CD14-positive monocyte (primary cell): Measurements from ENCODE around the gene UST. TPM values are rescaled to one million over a fixed set of nuclear protein-coding genes. Genes with fewer than 3 reads are reported as not detected.

Experiments used
- DNase-seq, 3 donors: peaks; one replicate each; pipeline ENCODE4 v3.0.0-alpha.2; 2011 to 2022
- H2AFZ ChIP-seq: 2 replicates; pipeline ENCODE4 v1.6.0; 2012; ENCODE audit warnings: mild to moderate bottlenecking, low read depth, low read length, inconsistent platforms; ENCODE audit not compliant: insufficient read depth, poor library complexity, severe bottlenecking
- H3K27ac ChIP-seq, 2 donors: 1 replicate in 1 of 2; 2 replicates in 1 of 2; pipeline ENCODE4 v1.5.1; 2012 to 2013; ENCODE audit warnings: low read length in 2 of 2, control low read depth in 1 of 2, inconsistent platforms in 1 of 2, low read depth in 1 of 2, mild to moderate bottlenecking in 1 of 2
- H3K27me3 ChIP-seq, 2 donors: one replicate each; pipeline versions ENCODE4 v1.6.0 to v1.6.1; 2011 to 2013; ENCODE audit warnings: low read length in 2 of 2; ENCODE audit not compliant: control insufficient read depth in 2 of 2, insufficient read depth in 2 of 2
- H3K36me3 ChIP-seq, 2 donors: replicated peaks in 1 of 2; 1 replicate in 1 of 2; 2 replicates in 1 of 2; pipeline versions ENCODE4 v1.5.1 to v1.6.1; 2012 to 2013; ENCODE audit warnings: low read length in 2 of 2, control low read depth in 1 of 2, inconsistent platforms in 1 of 2, mild to moderate bottlenecking in 1 of 2; ENCODE audit not compliant: insufficient read depth in 2 of 2, control insufficient read depth in 1 of 2
- H3K4me1 ChIP-seq, 2 donors: 1 replicate in 1 of 2; 2 replicates in 1 of 2; pipeline versions ENCODE4 v1.5.1 to v1.6.1; 2012 to 2013; ENCODE audit warnings: low read length in 2 of 2, control low read depth in 1 of 2, inconsistent platforms in 1 of 2, mild to moderate bottlenecking in 1 of 2, moderate library complexity in 1 of 2; ENCODE audit not compliant: insufficient read depth in 2 of 2, control insufficient read depth in 1 of 2
- H3K4me2 ChIP-seq: replicated peaks from 2 replicates; pipeline ENCODE3; 2012; ENCODE audit warnings: low read length, moderate library complexity, mild to moderate bottlenecking; ENCODE audit not compliant: poor library complexity, severe bottlenecking; ENCODE audit errors: extremely low read depth
- H3K4me3 ChIP-seq, 3 experiments: fragments of 200-600 bp in 1 of 3; sonication (generic) in 1 of 3; replicated peaks in 1 of 3; 1 replicate in 2 of 3; 2 replicates in 1 of 3; pipeline ENCODE4 v1.5.1; 2011 to 2013; ENCODE audit warnings: low read length in 3 of 3, mild to moderate bottlenecking in 3 of 3, control low read depth in 2 of 3, low read depth in 2 of 3, inconsistent platforms in 1 of 3, moderate library complexity in 1 of 3
- H3K79me2 ChIP-seq: 2 replicates; pipeline ENCODE4 v1.6.0; 2012; ENCODE audit warnings: mild to moderate bottlenecking, control low read depth, inconsistent platforms, low read length, moderate library complexity; ENCODE audit not compliant: insufficient read depth
- H3K9ac ChIP-seq: 2 replicates; pipeline ENCODE4 v1.6.0; 2017; ENCODE audit warnings: low read length, mild to moderate bottlenecking; ENCODE audit not compliant: insufficient read depth, poor library complexity, severe bottlenecking
- H3K9me3 ChIP-seq, 2 donors: replicated peaks in 1 of 2; 1 replicate in 1 of 2; 2 replicates in 1 of 2; pipeline versions ENCODE4 v1.5.1 to v1.6.1; 2012 to 2013; ENCODE audit warnings: low read length in 2 of 2, control low read depth in 1 of 2; ENCODE audit not compliant: control insufficient read depth in 1 of 2, insufficient read depth in 1 of 2
- H4K20me1 ChIP-seq: 2 replicates; pipeline ENCODE4 v1.6.0; 2012; ENCODE audit warnings: mild to moderate bottlenecking, low read length, control low read depth, moderate library complexity; ENCODE audit not compliant: insufficient read depth
- H3K27ac Mint-ChIP-seq, 7 donors: one replicate each; pipeline ENCODE4 v1.8.0; 2020; ENCODE audit warnings: mild to moderate bottlenecking in 7 of 7, mixed read lengths in 7 of 7, moderate library complexity in 6 of 7, inconsistent platforms in 2 of 7
- H3K27me3 Mint-ChIP-seq, 3 donors: one replicate each; pipeline ENCODE4 v1.8.0; 2021 to 2022; ENCODE audit warnings: low read depth in 3 of 3, mild to moderate bottlenecking in 3 of 3, mixed read lengths in 3 of 3, moderate library complexity in 3 of 3, inconsistent platforms in 1 of 3
- H3K36me3 Mint-ChIP-seq, 2 donors: one replicate each; pipeline ENCODE4 v1.8.0; 2020; ENCODE audit warnings: mixed read lengths in 2 of 2, inconsistent platforms in 1 of 2, mild to moderate bottlenecking in 1 of 2
- H3K4me1 Mint-ChIP-seq: one replicate; pipeline ENCODE4 v1.8.0; 2020; ENCODE audit warnings: mild to moderate bottlenecking, mixed read lengths
- H3K4me3 Mint-ChIP-seq, 2 donors: one replicate each; pipeline ENCODE4 v1.8.0; 2020; ENCODE audit warnings: mild to moderate bottlenecking in 2 of 2, mixed read lengths in 2 of 2, moderate library complexity in 1 of 2
- H3K9me3 Mint-ChIP-seq, 7 donors: one replicate each; pipeline ENCODE4 v1.8.0; 2020 to 2022; ENCODE audit warnings: mixed read lengths in 7 of 7, mild to moderate bottlenecking in 6 of 7, moderate library complexity in 6 of 7, inconsistent platforms in 2 of 7
- CTCF ChIP-seq: fragments of 200-600 bp; IDR thresholded peaks from one replicate; pipeline ENCODE4 v1.8.0; 2022; ENCODE audit warnings: antibody characterized with exemption, mild to moderate bottlenecking
- WGBS: methylation state at CpG from one replicate; pipeline ENCODE4 v1.1.5; 2013; ENCODE audit warnings: missing lambda C conversion rate; ENCODE audit not compliant: insufficient coverage; 5-methylcytosine and 5-hydroxymethylcytosine counted together
- intact Hi-C, 2 donors: fragments of 100-400 bp; cut with micrococcal nuclease; formaldehyde crosslinking; loops; one replicate each; pipeline versions ENCODE4 v1.15.0 to v1.15.1; 2023
- polyA plus RNA-seq, 3 donors: library from polyadenylated mRNA; depleted of rRNA in 1 of 3; unstranded in 2 of 3; stranded (reverse) in 1 of 3; fragments of 300-500 nt in 2 of 3; fragments of >200 nt in 1 of 3; fragmentation: Illumina TruSeq in 2 of 3; gene quantifications; 1 replicate in 2 of 3; 2 replicates in 1 of 3; pipeline ENCODE4 v1.2.3, GENCODE V29; 2012 to 2021

UST gene
- polyA plus RNA-seq, 3 donors, result 0.33 to 0.53 (median 0.48) TPM

GRCh38 chr6:148987982-148988381 is 241.2 kb downstream of the UST start:
- DNase-seq, result no peak
- no peaks in the 10 kb centered on the region for H3K79me2 ChIP-seq
- no peaks in the 10 kb centered on the region for H3K27me3 ChIP-seq
- H3K36me3 ChIP-seq, result no peaks in the 10 kb centered on the region
- peaks cover 7% of the 10 kb centered on the region for H3K4me1 Mint-ChIP-seq
- WGBS, result 100% methylated on average over 3 of the region's 3 CpGs
- H3K4me1 ChIP-seq, result no peaks in the 10 kb centered on the region
- no peaks in the 10 kb centered on the region for H3K36me3 Mint-ChIP-seq
- no peak overlapping the region for H3K27ac ChIP-seq
- H2AFZ ChIP-seq, result no peak overlapping the region
- no peak overlapping the region for H3K9ac ChIP-seq
- H3K4me3 ChIP-seq, result no peak overlapping the region
- no peak for TF ChIP-seq CTCF
- H3K4me2 ChIP-seq, result no peak overlapping the region
- H3K9me3 ChIP-seq, result no peaks in the 10 kb centered on the region
- peaks cover 0 to 3% (median 2%) of the 10 kb centered on the region in 7 donors for H3K9me3 Mint-ChIP-seq
- peaks cover 0 to 9% (median 0%) of the 10 kb centered on the region in 3 donors for H3K27me3 Mint-ChIP-seq
- intact Hi-C loops, result no loop called here
- H3K27ac Mint-ChIP-seq, result no peak overlapping the region
- H3K4me3 Mint-ChIP-seq, result no peak overlapping the region
- H4K20me1 ChIP-seq, result no peaks in the 10 kb centered on the region

- no peak overlapping the region for H3K4me3 Mint-ChIP-seq
- peaks cover 0 to 9% (median 0%) of the 10 kb centered on the region in 3 donors for H3K27me3 Mint-ChIP-seq
- Histone ChIP-seq H3K27ac (no peak overlapping the region), H4K20me1 (no peaks in the 10 kb centered on the region), H3K9ac (no peak overlapping the region), H3K27me3 (no peaks in the 10 kb centered on the region), H3K36me3 (no peaks in the 10 kb centered on the region), H3K79me2 (no peaks in the 10 kb centered on the region), H3K9me3 (no peaks in the 10 kb centered on the region), H2AFZ (no peak overlapping the region), H3K4me2 (no peak overlapping the region), H3K4me1 (no peaks in the 10 kb centered on the region), H3K4me3 (no peak overlapping the region)
- no peak for DNase-seq
- no peak for TF ChIP-seq CTCF
- H3K27ac Mint-ChIP-seq, result no peak overlapping the region
- H3K36me3 Mint-ChIP-seq, result no peaks in the 10 kb centered on the region
- intact Hi-C loops, result no loop called here
- no CpG with 5 or more reads among the region's 1 CpG for WGBS
- peaks cover 7% of the 10 kb centered on the region for H3K4me1 Mint-ChIP-seq
- peaks cover 0 to 10% (median 7%) of the 10 kb centered on the region in 7 donors for H3K9me3 Mint-ChIP-seq
These were observed 242.8 kb downstream of the UST start for GRCh38 chr6:148989585-148989984.
